A673 (cell line): Measurements from ENCODE around the gene FCGR2B.

Source experiments
- EZH2 ChIP-seq: fragments of 200-600 bp; sonication (generic); IDR thresholded peaks from 2 replicates; pipeline ENCODE4 v1.6.1; 2017; ENCODE audit warnings: borderline replicate concordance, low read depth, mild to moderate bottlenecking, mixed read lengths, antibody characterized with exemption, low read length; ENCODE audit not compliant: poor library complexity, severe bottlenecking
- TF ChIP-seq, protein P1 (sequence below): fragments of 300-800, 200-600 bp; sonication (generic); conservative IDR thresholded peaks from 2 replicates; pipeline ENCODE4 v1.5.1; 2017; ENCODE audit warnings: low read depth, mild to moderate bottlenecking, antibody characterized with exemption, low read length, moderate library complexity, mixed read lengths

DNA sequence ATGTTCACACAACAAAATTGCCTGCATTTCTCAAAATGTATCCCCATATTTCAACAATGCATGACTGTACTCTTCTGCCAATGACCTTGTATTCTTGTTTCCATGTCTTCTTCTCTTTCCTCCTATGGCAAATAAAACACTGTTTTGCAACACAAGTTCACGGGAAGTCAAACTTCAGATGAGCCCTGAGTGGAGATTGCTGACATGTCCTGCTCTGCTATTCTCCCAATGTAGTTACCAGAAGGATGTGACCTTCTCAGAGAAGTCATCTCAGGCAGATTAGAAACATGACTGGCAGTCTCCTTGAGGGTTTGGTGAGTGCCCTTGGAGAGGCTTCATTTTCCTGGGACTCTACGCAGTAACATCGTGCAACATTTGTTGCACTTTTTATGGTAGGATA is 15.6 kb downstream of the FCGR2B start:
- TF ChIP-seq, protein P1, sequence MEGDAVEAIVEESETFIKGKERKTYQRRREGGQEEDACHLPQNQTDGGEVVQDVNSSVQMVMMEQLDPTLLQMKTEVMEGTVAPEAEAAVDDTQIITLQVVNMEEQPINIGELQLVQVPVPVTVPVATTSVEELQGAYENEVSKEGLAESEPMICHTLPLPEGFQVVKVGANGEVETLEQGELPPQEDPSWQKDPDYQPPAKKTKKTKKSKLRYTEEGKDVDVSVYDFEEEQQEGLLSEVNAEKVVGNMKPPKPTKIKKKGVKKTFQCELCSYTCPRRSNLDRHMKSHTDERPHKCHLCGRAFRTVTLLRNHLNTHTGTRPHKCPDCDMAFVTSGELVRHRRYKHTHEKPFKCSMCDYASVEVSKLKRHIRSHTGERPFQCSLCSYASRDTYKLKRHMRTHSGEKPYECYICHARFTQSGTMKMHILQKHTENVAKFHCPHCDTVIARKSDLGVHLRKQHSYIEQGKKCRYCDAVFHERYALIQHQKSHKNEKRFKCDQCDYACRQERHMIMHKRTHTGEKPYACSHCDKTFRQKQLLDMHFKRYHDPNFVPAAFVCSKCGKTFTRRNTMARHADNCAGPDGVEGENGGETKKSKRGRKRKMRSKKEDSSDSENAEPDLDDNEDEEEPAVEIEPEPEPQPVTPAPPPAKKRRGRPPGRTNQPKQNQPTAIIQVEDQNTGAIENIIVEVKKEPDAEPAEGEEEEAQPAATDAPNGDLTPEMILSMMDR: no peak
- TF ChIP-seq EZH2: no peak
